NCI-H1417 treated with DMSO at 0.1 percent for 48 hours (cell line): ENCODE results near the gene ADD1.
"Not testable (repeated sequence)": the region's sequence is repeated elsewhere in the genome, so short reads cannot be mapped to it uniquely, and the experiment has no call there.

ENCODE experiments used
- DNase-seq: peaks from one replicate; lab custom pipeline; 2025; lab: John Stamatoyannopoulos, UW

The ADD1 gene

DNA sequence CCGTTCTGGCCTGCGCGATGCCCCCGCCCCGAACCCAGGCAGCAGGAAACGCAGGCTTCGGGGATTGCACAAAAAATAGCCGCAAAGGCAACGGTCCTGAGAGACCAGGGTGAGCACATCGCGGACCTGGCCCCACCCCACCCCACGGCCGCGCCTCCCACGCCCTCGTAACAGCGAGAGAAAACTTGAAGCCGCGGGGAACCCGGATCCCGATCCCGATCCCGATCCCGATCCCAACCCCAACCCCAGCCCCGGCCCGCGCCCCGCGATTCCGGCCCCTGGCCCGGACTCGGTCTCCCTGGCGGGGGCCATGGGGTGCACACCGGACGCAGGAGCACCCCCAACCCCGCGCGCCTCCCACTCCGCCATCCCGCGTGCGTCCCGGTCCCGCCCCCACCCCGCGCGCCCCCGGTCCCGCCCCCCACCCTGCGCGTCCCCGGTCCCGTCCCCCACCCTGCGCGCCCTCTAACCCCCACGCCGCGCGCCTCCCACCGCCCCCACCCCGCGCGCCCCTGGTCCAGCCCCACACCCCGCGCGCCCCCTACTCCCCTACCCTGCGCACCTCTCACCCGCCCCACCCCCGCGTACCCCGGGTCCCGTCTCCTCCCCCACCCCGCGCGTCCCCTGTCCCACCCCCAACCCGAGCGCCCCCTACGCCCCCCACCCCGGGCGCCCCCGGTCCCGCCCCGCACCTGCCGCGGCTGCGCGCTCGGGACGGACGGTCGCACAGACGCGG lies 90.6 kb downstream of the ADD1 start:
- no peak for DNase-seq

DNA sequence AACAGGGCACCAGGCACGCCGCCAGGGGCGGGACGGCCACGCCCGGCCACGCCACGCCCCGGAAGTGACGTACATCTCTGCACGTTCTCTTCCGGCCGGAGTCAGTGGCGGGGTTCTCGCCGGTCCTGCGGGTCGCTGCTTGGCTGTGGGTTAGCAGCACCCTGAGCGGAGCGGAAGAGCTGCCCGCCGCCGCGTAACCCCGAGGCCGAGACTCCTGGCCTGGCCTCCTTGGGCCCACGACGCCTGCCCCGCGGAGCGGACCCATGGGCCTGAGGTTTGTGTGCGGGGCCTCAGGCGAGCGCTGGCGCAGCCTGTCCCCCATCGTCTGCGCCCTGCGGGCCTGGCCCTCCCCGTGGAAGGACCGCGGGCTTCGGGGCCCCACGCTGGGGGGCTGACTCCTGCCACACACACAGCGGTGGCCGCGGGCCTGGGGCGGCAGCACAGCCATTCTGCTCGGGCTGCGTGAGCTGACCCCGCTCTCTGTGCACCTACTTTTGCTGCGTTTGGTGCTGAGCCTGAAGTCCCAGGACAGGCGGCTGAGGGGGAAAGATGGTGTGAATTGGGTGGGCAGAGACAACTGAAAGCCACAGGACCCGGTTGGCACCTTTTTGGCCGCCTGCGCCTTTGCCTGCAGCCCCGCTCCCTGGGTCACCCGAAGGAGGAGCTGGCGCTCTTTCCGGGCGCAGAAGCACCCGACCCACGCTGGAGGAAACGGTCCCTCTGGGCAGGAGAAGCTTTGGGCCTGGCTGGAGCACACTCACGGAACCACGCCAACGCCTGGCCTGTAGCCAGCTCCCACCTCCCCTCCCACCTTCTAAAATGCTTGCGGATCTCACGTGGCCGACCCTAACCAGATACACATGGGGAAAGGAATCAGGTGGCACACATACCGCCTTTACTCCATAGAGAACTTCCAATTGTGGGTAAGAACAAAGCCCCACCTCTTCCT lies 91.4 kb downstream of the ADD1 start:
- DNase-seq: peak; percentile 51

DNA sequence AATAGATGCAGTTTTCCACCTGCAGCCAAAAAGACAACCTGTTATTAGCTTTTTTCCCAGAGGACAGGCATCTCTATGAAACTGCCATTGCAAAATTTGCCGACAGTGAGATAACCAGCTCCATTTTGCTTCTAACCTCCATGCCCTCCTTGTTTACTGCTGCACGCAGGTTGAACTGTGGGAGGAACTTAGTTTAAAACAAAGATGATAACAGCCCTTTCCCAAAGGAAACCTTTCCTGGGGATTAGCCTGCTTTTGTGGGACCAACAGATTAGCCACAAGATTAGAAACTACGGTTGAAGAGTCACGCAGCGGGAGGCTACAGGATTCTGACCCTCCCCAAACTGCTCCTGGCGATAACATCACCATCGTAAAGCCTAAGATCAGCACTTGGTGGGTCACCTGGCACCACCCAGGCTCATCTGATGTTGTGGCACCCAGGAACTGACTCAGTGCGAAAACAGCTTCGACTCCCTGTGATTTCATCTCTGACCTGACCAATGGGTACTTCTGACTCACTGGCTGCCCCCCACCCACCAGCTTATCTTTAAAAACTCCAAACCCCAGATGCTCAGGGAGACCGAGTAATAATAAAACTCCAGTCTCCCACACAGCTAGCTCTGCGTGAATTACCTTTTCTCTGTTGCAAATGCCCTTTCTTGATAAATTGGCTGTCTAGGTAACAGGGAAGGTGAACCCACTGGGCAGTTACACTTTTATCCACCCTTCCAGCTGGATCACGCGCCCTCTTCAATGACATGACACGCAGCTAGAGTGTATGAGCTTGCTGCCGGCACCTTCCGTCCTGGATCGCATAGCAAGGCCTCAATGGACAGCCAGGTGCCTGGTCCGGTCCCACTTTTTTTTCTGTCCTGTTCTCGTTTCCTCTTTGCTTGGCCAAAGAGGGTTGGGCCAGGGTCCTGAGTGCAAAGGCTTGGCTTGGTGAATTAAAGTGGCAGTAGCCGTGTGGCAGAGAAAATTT lies 92.4 kb downstream of the ADD1 start:
- no peak for DNase-seq

DNA sequence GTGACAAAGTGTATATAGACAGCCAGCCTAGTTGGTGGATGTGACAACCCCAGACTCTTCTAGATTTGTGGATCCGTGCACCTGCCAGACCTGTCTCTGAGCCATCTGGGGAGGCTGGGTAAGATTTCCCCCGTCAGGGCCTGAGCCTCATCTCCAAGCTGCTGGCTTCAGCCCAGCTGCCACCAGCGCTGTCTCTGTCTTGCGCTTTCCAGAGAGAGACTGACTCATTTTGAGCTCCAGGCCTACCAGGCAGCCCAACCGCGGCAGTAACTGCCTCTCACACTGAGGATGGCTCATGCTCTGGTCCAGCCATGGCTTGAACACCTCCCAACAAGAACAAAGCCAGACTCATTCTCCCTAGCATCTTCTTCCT lies 93.1 kb downstream of the ADD1 start:
- no peak for DNase-seq

DNA sequence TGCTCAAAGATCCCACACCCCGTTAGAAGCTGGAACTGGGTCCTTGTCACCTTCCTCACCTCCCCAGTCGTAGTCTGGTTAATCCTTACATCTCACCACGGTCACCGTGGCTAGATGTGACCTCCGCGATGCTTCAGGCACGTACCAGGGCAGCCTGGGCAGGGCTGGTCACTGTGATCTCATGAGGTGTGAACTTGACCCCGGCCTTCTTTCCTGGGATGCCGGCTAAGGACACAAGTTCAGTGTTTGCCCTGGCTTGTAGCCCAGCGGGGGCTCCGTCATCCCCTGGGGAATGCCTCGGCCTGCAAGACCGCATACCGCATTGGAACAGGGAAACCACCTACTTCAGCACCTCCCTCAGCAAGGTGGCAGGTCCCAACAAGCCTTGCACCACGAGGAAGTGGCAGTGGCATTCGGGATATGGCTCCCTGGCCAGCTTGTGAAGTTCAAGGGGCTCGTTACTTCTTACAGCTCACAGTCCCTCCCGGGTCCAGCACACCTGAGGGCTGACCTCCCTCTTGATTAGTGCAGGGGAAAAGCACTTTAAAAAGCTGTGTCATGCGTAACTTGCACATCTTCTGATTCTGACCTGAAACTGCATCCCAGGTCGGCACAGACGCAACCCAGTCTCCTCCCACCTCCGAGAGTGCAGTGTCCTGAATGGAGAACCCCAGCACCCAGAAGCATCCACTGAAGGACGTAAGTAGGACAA lies 93.7 kb downstream of the ADD1 start:
- DNase-seq: no peak

DNA sequence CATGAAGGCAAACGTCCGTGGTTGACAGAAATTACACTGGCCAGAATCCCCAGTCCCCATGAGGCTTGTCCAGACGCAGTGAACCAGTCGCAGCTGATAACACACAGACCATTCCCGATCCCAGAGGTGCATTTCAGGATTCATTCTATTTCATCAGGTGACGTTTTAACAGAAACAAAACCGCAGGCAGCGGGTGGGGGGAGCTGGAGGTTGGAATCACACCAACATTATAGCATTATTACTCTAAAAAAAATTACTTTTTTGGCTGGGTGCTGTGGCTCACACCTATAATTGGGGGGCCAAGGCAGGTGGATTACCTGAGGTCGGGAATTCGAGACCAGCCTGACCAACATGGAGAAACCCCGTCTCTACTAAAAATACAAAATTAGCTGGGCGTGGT lies 94.3 kb downstream of the ADD1 start:
- DNase-seq: no peak

DNA sequence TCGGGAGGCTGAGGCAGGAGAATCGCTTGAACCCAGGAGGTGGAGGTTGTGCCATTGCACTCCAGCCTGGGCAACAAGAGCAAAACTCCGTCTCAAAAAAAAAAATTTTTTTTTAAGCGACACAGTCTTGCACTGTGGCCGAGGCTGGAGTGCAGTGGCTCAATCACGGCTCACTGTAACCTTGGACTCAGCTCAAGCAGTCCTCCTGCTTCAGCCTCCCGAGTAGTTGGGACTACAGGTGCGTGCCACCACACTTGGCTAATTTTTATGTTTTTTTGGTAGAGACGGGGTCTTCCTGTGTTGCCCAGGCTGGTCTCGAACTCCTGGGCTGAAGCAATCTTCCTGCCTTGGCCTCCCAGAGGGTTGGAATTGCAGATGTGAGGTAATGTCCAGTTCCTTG lies 94.8 kb downstream of the ADD1 start:
- DNase-seq: not testable (repeated sequence)

DNA sequence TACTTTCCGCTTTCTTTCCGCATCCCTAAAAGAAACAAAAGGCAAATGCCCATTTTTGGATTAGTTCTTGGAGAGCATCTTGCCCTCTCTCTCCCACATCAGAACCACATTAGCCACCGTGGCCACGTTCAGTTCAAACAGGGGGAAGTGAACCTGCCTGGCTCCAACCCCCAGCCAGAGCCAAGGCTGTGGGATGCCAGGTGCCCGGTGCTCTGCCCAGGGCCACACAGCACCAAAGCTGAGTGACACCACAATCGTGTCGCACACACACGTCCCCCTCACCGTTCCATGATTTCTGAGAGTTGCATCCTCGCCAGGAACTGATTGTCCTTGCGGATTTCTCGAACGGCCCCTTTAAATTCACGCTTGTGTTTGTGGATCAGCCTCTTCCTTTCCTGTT lies 95.3 kb downstream of the ADD1 start:
- DNase-seq: no peak

DNA sequence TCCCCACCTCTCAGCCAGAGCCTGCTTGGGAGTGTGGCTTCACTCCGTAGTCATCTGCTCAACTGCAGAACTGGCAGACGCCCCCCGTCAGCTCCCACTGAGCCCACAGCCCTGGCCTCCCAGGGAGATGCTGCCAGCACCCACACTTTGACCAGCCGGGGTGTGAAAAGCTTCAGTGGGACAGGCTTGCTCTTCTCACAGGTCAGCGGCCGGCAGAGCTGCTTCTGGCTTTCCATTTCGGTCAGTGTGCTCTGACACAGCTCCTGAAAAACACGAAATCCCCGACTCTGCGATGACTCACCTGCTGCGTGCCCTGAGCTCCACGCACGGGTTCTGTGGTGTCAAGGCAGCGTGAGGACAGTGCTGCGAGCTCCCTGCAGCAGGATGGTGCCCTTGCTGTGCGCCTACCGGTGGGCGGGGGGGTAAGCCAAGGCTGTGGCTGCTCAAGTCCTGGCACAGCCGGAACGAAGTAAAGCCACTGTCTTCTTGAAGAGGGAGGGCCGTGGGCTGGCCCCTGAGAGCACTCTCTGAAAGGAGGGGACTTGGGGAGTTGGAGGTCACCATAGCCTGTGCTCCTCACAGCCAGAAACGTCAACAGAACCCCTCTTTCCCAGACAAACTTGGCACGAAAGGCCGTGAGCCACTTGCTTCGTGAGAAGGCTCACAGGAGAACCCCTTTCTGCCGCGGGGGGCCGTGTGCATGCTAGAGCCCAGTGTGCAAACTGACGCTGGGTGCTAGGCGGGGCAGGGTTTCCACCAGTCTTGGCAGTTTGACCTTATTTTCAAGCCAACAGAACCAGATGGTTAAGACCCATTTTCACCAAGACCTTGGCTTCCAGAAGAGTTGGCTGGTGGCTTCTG lies 96.0 kb downstream of the ADD1 start:
- DNase-seq: no peak

DNA sequence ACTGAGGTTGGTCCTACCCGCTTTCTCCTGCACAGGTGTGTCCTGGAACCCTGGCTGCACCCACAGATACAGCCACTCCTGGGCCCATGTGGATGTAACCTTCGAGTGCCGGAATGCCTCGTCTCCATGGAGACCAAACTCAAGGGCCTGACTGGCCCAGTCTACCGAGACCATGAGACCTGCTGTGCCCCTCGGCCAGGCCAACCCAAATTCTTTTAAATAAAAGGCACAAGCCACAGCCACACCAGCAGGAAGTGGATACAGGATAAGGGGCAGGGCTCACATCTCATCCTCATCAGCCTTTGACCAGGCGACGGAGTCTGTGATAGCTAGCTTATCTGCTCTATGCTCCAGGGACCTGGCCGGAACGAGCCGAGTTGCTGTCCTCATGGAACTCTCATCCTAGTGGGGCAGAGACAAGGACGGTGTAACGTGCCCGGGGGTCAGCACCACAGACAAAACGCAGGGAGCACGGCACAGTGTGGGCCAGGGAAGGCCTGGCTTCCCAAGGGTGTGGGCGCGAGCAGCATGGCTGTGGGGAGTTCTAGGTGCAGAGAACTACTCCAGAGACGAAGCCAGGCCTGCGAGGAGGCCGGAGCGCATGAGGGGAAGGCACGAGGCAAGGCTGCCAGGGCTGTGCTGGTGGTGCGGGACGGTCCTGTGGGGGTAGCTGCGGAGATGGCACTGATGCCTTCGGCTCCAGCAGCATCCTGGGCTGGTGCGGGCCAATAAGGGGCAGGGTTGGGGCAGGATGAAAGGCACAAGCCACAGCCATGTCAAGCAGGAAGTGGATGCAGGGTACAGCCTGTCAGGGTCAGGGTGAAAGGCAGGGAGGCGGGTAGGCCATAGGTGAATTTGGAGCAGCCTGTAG lies 96.9 kb downstream of the ADD1 start:
- no peak for DNase-seq

DNA sequence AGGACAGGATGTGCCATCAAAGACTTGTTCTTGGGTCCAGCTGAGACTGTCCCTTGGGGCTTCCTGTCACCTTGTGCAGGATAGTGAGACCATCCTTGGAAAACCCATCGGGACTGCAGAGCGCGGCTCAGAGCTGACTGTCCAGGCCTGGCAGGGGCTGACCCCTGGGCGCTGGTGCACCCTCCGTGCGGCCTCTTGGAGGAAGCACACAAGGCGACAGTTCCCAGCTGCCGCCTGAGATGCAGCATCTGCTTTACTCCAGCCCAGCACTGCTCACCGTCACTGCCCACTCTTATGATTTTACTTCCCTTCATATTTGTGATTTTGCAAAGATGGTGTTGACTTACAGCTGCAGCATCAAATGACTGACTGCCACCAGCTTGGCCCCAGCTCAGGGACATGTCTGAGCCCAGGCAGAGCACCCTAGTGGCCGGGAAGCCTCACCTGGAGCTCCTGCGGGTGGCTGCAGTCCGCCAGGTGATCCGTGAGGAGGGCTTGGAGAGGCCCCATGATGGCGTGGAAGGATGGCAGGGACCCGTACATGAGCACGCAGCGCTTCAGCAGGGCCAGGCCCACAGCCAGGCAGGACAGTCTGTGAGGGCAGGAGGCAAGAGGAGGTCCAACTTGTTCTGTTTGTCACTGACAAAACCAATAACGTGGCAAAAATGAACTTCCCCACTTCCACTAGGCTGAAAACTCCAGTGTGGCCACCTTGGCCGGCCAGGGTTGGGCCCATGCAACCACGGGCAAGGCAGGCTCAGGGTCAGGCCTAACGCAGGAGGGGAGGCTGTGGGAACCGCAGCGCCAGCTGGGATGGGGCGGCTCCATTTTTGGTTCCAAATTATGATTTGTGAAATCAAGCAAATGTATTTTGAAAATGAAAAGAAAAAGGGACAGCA lies 97.7 kb downstream of the ADD1 start:
- DNase-seq: no peak

DNA sequence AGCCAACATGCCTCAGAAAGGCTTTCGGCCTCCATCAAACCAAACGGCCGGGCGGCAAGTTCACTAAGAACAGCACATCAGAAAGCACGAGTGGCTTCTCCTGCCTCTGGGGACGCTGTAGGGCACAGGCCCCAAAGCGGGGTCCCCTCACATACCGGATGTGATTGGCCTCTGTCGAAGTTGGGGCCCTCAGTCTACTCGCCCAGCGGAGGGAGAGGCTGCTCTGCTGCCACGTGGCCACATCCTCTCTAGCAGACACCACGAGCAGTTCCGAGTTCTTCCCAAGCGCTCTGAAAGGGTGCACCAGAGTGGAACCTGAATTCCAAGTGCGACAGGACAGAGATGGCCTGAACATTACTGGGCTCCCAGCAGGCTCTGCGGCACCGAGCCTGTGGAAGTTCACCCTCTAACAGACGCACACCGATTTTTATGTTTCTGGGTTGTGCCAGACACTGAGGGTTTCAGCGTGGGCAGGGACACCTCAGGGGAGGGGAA lies 98.4 kb downstream of the ADD1 start:
- no peak for DNase-seq

DNA sequence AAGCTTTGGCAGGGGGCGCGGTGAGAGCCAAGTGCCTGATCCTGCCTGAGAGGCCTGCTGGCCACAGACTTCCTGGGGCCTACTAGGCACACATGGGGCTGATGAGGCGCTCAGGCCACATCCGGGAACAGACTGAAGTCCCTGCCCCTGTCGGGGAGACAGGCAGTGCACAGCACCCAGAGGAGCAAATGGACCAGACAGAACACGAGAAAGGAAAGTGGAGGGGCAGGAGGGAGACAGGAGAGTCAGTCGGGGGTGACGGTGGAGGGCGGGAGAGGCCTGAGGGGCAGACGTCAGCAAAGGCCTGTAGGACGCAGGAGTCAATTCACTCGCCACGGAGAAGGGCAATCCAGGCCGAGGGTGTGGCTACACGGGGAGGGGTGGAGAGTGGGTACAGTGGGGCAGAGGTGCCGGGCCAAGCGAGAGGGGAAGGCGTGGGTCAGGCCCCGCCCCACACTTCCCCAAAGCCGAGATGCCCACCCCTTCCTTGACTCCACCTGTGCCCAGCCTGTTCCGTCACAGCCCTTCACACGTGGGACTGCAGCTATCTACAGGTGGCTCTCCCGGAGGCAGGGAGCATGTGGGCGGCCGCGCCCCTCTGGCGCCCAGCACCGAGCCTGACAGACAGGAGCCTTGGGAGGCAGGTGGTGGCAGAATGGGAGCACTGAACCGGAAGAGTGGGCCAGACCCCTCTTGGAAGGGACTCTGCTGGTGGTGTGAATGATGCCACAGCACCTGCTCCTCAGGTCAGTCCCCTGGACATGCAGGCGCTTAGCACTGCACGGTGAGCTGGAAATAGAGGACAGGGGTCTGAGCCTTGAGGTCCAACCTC lies 99.1 kb downstream of the ADD1 start:
- no peak for DNase-seq

DNA sequence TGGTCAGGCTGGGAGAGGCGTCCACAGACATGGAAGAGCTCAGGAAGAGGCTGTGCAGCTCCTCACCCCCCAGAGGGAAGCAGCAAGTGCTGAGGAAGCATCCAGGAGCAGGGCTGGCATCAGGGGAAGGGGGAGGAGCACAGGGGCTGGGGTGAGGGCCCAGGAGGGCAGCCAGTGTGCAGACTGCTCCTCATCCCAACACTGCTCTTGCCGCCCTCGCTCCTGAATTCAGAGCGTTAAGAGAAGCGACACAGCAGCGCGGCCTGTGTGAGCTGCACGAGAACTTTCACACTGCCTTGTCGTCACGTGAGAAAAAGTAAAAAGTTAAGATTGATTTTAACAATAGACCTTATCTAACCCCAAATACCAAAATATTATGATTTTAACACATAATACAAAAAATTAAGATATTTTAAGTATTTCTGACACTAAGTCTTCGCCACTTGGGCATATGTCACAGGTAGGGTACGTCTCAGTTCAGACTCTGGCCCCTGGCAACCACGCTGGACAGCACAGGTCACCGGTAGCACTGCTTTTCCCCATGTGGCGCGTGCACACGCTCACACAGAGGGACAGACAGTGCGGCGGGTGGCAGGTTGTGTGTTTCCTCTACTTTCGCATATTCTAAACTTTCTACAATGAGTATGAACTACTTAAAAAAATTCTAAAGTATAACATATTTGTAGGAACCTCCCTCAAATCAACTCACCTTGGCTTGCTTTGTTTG lies 99.9 kb downstream of the ADD1 start:
- no peak for DNase-seq

DNA sequence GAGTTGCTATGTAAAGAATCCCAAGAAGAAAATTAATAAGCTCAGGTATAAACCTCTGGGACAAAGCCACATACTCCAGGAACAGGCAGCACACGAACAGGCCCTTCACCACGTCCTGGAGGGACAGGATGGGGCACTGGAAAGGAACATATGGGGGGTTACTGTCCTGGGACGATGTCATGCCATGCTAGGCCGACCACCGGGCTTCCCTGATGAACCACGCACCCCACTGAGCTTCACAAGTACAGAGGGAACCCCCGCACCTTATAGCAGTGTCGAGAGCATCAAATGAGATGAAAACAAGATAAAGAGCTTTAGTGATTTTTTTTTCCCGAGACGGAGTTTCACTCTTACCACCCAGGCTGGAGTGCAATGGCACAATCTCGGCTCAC lies 100.4 kb downstream of the ADD1 start:
- no peak for DNase-seq
